Measurements from ENCODE around the gene FHL1.
"Not testable (repeated sequence)": the region's sequence is repeated elsewhere in the genome, so short reads cannot be mapped to it uniquely, and the experiment has no call there.

FHL1 gene

GRCh38 chrX:136147315-136147901, at the start of gene FHL1:
TSS of gene FHL1 (plus strand) at chrX:136147533.
- peak; percentile 83 for DNase-seq

- DNase-seq = no peak
Measured at GRCh38 chrX:136097871-136098805, 49.2 kb upstream of the FHL1 start.

GRCh38 chrX:136104936-136105335, 42.4 kb upstream of the FHL1 start:
- DNase-seq = no peak

GRCh38 chrX:136106920-136107528, 40.3 kb upstream of the FHL1 start:
- no peak for DNase-seq

GRCh38 chrX:136108905-136109304, 38.4 kb upstream of the FHL1 start:
- DNase-seq = not testable (repeated sequence)

- no peak for DNase-seq
Measured at GRCh38 chrX:136112286-136112685, 35.0 kb upstream of the FHL1 start.

GRCh38 chrX:136112778-136113177, 34.6 kb upstream of the FHL1 start:
- no peak for DNase-seq

- no peak for DNase-seq
Measured at GRCh38 chrX:136115126-136115903, 32.0 kb upstream of the FHL1 start.

GRCh38 chrX:136115904-136116297, 31.4 kb upstream of the FHL1 start:
- DNase-seq = no peak

GRCh38 chrX:136121788-136122187, 25.5 kb upstream of the FHL1 start:
- DNase-seq = no peak

GRCh38 chrX:136122207-136122606, 25.1 kb upstream of the FHL1 start:
- no peak for DNase-seq

GRCh38 chrX:136125106-136125505, 22.2 kb upstream of the FHL1 start:
- DNase-seq = no peak

GRCh38 chrX:136126371-136126770, 21.0 kb upstream of the FHL1 start:
- no peak for DNase-seq

GRCh38 chrX:136126872-136127406, 20.4 kb upstream of the FHL1 start:
- DNase-seq = no peak

- DNase-seq = no peak
Measured at GRCh38 chrX:136128743-136129142, 18.6 kb upstream of the FHL1 start.

- no peak for DNase-seq
Measured at GRCh38 chrX:136130931-136131833, 16.2 kb upstream of the FHL1 start.

- DNase-seq = no peak
Measured at GRCh38 chrX:136138939-136139338, 8.4 kb upstream of the FHL1 start.

GRCh38 chrX:136141569-136141968, 5.8 kb upstream of the FHL1 start:
- DNase-seq = no peak

- DNase-seq = no peak
Measured at GRCh38 chrX:136142592-136142991, 4.7 kb upstream of the FHL1 start.

- no peak for DNase-seq
Measured at GRCh38 chrX:136143711-136144110, 3.6 kb upstream of the FHL1 start.

GRCh38 chrX:136146614-136147314, 569 bp upstream of the FHL1 start:
- peak; percentile 41 for DNase-seq
